AG04450 (cell line): ENCODE data around the gene WDR7. TPM values are rescaled to one million over a fixed set of nuclear protein-coding genes. Genes with fewer than 3 reads are reported as not detected.

Experiments used
- CTCF ChIA-PET: fragments of 300-600, 350-600 bp; formaldehyde crosslinking; extraction: SDS; loops from one replicate; lab custom pipeline; 2022; ENCODE audit warnings: antibody characterized with exemption, inconsistent platforms; lab: Charles Lee
- POLR2A ChIA-PET: fragments of 350-600 bp; formaldehyde crosslinking; extraction: SDS; loops from one replicate; lab custom pipeline; 2021; ENCODE audit warnings: antibody characterized with exemption, inconsistent platforms; lab: Yijun Ruan, JAX
- DNase-seq: peaks from one replicate; pipeline ENCODE4 v3.0.0-alpha.2; 2011; ENCODE audit warnings: low read depth, low spot score
- H3K27ac ChIP-seq: one replicate; pipeline ENCODE4 v1.5.1; 2012; ENCODE audit warnings: low read depth, low read length, control low read depth
- H3K27me3 ChIP-seq: one replicate; pipeline ENCODE4 v1.6.0; 2012; ENCODE audit warnings: low read length; ENCODE audit not compliant: control insufficient read depth, insufficient read depth
- H3K4me3 ChIP-seq: 2 replicates; pipeline ENCODE4 v1.5.1; 2011; ENCODE audit warnings: mild to moderate bottlenecking, low read depth, low read length, control low read depth
- H3K9me3 ChIP-seq: 2 replicates; pipeline ENCODE4 v1.5.1; 2012; ENCODE audit warnings: low read length; ENCODE audit not compliant: control insufficient read depth, insufficient read depth
- polyA plus RNA-seq: library from polyadenylated mRNA; depleted of rRNA; stranded (reverse); fragments of >200 nt; gene quantifications from 2 replicates; pipeline ENCODE4 v1.2.3, GENCODE V29; 2011
- TF ChIP-seq, protein P1 (sequence below): IDR thresholded peaks from 2 replicates; pipeline ENCODE4 v1.5.1; 2011; ENCODE audit warnings: low read depth, low read length, control low read depth, inconsistent platforms

Gene WDR7
- polyA plus RNA-seq, 1 experiment = 8.1 TPM

GRCh38 chr18:56926734-56927133 lies 275.6 kb downstream of the WDR7 start:
- TF ChIP-seq, protein P1, sequence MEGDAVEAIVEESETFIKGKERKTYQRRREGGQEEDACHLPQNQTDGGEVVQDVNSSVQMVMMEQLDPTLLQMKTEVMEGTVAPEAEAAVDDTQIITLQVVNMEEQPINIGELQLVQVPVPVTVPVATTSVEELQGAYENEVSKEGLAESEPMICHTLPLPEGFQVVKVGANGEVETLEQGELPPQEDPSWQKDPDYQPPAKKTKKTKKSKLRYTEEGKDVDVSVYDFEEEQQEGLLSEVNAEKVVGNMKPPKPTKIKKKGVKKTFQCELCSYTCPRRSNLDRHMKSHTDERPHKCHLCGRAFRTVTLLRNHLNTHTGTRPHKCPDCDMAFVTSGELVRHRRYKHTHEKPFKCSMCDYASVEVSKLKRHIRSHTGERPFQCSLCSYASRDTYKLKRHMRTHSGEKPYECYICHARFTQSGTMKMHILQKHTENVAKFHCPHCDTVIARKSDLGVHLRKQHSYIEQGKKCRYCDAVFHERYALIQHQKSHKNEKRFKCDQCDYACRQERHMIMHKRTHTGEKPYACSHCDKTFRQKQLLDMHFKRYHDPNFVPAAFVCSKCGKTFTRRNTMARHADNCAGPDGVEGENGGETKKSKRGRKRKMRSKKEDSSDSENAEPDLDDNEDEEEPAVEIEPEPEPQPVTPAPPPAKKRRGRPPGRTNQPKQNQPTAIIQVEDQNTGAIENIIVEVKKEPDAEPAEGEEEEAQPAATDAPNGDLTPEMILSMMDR = no peak
- DNase-seq = no peak
- CTCF ChIA-PET = no interaction called here
- H3K9me3 ChIP-seq = no peaks in the 10 kb centered on the region
- POLR2A ChIA-PET = no interaction called here
- no peak overlapping the region for H3K27ac ChIP-seq
- H3K27me3 ChIP-seq = no peaks in the 10 kb centered on the region
- H3K4me3 ChIP-seq = no peak overlapping the region

GRCh38 chr18:56927786-56928185 lies 276.6 kb downstream of the WDR7 start:
- Histone ChIP-seq H3K9me3 (no peaks in the 10 kb centered on the region), H3K4me3 (no peak overlapping the region), H3K27ac (no peak overlapping the region), H3K27me3 (no peaks in the 10 kb centered on the region)
- DNase-seq = no peak
- TF ChIP-seq, protein P1 = no peak
- ChIA-PET POLR2A (no interaction called here), CTCF (interaction anchor here (0.6 kb wide), 1 partner anchor 59 kb away, joined by 3 read pairs; no protein-coding TSS in a partner anchor)

GRCh38 chr18:56929886-56930285 lies 278.7 kb downstream of the WDR7 start:
- Histone ChIP-seq H3K9me3 (no peaks in the 10 kb centered on the region), H3K27me3 (no peaks in the 10 kb centered on the region), H3K4me3 (no peak overlapping the region), H3K27ac (no peak overlapping the region)
- no peak for DNase-seq
- ChIA-PET POLR2A (no interaction called here), CTCF (interaction anchor here (0.9 kb wide), 1 partner anchor 61 kb away, joined by 3 read pairs; no protein-coding TSS in a partner anchor)
- TF ChIP-seq, protein P1 = no peak

GRCh38 chr18:56933472-56933871 lies 282.3 kb downstream of the WDR7 start:
- Histone ChIP-seq H3K4me3 (no peak overlapping the region), H3K9me3 (no peaks in the 10 kb centered on the region), H3K27ac (no peak overlapping the region), H3K27me3 (no peaks in the 10 kb centered on the region)
- TF ChIP-seq, protein P1 = no peak
- CTCF ChIA-PET = no interaction called here
- POLR2A ChIA-PET = no interaction called here
- no peak for DNase-seq

GRCh38 chr18:56934131-56934530 lies 283.0 kb downstream of the WDR7 start:
- CTCF ChIA-PET = no interaction called here
- POLR2A ChIA-PET = no interaction called here
- H3K27ac ChIP-seq = no peak overlapping the region
- TF ChIP-seq, protein P1 = no peak
- H3K4me3 ChIP-seq = no peak overlapping the region
- DNase-seq = no peak
- H3K27me3 ChIP-seq = no peaks in the 10 kb centered on the region
- H3K9me3 ChIP-seq = no peaks in the 10 kb centered on the region
